HG02678 (cell line): ENCODE measurements around the gene IGF2.
"Not testable (repeated sequence)": the region's sequence is repeated elsewhere in the genome, so short reads cannot be mapped to it uniquely, and the experiment has no call there.

Source experiments
- ATAC-seq: cut with Tn5 transposase; IDR thresholded peaks from one replicate; pipeline ENCODE4 v1.9.1; 2021; ENCODE audit warnings: mild to moderate bottlenecking, moderate library complexity; ENCODE audit not compliant: unreplicated experiment

IGF2 gene

GRCh38 chr11:2124736-2125484, 14.3 kb downstream of the IGF2 start:
- ATAC-seq = not testable (repeated sequence)

- no peak for ATAC-seq
These were observed 15.6 kb downstream of the IGF2 start for GRCh38 chr11:2123628-2123960.

- ATAC-seq = no peak
These were observed 16.1 kb downstream of the IGF2 start for GRCh38 chr11:2122907-2123627.

- ATAC-seq = no peak
These were observed 16.8 kb downstream of the IGF2 start for GRCh38 chr11:2122222-2122906.

GRCh38 chr11:2121227-2122130, 17.7 kb downstream of the IGF2 start:
- ATAC-seq = no peak

DNA sequence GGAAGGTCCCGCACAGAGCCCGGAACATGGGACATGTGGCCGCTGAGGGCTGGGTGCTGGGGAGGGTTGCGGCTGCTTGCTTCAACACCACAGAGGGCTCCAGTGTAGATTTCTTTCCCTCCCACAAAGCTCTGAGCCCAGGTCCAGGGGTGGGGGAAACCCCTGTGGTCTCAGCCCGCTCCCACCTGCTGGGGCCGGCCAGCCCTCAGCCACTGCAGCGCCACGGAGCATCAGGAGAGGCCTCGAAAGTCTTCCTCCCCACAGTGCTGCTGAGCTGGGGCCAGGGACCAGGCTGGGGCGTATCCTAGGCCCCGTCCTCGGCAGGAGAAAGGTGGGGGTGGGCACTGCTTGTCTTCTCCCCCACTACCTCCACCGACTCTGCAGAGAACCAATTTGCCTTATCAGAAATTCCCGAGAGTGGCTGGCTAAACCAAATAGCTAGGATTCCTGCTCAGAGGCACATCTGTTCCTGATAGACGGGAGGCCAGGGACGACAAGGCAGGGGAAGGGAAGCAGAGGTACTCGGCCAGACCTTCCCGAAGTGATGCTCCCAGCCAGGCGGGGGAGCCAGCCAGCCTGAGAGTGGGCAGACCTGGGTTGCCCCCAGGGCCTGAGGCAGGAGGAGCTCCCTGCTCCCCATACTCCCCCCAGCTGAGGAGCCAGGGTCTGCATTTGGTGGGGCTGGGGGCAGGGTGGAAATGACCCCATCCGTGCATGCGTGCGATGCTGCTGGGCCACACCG, 18.7 kb downstream of the IGF2 start:
- ATAC-seq = no peak

DNA sequence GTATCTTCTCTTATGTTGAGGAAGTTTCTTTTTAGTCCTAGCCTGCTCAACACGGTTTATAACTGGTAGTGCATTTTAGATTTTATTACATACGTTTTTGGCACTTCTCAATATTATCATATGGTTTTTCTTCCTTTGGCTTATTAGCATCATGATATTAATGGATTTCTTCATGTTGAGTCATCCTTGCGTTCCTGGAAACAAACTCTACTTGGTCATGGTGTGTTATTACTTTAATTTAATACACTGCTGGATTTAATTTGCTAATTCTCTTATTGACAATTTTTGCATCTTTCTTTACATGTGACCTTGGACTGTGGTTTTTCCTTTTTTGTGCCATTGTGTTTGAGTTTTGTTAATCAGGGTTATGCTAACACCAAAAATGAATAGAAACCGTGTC, 20.5 kb downstream of the IGF2 start:
- no peak for ATAC-seq

DNA sequence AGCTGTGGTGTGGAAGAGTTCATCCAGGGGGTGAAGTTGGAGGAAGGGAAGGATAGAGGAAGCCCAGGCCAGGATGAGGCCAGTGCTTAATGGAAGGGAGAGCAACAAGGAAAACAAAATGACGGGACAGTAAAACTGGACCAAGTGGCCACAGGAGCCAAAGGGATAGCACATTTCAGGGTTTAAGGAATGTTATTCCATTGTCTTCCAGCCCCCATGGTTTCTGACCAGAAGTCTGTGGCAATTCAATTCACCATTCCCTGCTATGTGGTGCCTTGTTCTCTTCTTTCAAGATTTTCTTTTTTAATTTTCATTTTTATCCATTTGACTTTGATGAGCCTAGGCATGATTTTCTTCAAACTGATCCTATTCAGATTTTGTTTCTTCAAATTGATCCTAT, 22.5 kb downstream of the IGF2 start:
- no peak for ATAC-seq

GRCh38 chr11:2115308-2115707, 23.9 kb downstream of the IGF2 start:
- no peak for ATAC-seq

DNA sequence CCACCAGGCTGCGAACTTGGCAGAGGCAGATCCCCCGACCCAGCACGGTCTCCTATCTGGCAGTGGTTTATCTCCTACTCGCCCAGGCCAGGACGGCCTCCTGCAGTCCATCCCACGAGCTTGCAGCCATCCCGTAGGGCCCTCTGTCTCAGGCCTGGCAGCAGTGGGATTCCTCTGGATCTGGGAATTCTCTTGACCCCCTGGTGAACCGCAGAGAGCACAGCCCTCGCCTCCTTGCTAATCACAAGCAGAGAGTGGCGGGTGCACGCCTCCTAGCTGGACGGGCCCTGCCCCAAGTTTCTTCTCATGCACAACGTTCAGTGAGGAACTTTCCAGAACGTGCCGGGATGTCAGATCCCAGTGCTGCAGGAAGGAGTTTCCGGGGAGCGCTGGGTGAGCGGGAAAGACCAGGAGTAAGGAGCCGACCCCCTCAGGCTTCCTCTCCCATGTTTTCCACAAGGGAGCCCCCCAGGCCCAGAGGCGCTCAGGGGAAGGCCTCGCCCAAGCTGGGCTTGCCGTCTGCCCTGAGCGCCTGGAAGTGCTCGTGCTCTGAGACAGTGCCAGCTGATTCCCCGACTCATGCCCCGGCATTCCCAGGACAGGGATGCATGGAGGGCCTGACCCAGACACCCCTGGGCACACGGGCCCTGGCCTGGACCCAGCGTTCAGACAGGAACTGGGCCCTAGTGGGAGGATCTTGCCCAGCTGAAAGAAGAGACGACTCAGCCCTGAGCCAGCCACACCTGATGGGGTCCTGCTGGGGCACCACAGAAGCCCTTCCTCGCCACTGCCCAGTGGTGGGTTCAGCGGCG, 24.6 kb downstream of the IGF2 start:
- ATAC-seq = no peak

- no peak for ATAC-seq
These were observed 25.4 kb downstream of the IGF2 start for GRCh38 chr11:2113776-2114175.

DNA sequence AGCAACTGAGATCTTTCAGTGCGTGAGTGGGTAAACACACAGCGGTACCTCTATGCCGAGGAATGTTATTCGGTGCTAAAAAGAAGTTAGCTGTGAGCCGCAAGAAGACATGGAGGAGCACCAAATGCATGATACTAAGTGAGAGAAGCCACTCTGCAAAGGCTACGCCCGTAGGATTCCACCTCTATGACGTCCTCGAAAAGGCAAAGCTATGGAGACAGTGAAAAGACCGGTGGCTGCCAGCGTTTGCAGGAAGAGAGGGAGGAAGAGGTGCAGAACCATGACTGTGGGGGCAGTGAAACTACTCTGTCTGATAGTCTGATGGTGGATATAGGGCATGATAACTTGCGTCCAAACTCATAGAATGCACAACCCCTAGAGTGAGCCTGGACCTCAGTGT, 28.7 kb downstream of the IGF2 start:
- ATAC-seq = no peak

DNA sequence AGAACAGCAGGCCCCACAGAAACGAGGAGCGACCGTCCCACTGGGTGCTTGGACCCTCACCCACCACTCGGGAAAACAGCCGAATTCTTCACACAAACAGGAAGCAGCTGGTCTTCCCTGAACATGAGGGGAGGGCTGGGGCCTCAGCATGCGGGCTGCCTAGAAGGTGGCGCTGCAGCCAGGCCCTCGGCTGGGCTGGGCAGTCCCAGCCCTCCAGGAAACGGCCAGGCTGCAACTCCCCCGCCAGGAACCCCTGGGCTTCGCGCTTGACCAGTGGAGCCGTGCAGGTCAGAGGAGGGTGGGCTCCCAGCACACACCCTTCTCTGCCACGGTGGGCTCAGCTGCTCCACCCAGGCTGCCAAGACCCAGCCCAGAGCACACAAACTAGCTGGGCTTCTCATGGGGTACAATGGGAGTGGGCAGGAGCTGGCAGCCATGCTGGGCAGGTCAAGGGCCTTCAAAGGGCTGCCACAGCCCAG, 29.6 kb downstream of the IGF2 start:
- ATAC-seq = no peak

DNA sequence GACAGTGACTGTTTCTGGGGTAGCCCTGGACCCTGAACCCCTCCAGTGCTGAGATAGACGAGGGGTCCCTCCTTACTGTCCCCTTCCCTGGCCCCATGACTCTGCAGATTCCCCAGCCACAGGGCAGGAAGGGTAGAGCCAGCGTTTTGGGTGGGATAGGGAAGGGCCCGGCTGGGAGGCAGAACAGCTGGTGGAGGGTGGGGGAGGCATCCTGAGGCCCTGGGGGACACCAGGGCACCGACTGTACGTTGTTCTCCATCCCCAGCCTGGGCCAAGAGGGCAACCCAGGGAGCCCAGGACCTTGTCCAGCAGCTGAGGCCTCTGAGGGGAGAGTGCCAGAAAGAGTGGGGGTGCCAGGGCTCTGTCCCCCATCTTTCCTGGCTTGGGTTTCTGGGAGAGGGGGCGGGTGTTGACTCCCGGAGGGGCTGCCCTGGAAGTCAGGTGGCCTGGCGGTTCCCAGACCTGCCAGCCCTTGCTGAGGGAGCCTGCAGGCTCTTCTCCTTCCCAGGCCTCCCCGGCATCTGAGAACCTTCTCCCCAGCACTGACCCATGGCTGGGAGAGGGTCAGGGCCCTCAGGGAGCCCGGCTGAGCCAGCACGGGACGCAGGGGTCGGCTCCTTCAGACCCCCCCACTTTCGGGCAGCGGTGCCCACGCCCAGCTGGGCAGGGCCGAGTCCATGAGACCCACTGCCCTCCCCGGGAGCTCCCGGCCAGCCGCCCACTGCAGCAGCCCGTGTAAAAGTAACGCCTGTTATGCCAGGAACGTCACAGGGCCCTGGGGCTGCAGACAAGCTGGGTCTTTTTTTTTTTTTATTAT, 30.3 kb downstream of the IGF2 start:
- ATAC-seq = no peak

DNA sequence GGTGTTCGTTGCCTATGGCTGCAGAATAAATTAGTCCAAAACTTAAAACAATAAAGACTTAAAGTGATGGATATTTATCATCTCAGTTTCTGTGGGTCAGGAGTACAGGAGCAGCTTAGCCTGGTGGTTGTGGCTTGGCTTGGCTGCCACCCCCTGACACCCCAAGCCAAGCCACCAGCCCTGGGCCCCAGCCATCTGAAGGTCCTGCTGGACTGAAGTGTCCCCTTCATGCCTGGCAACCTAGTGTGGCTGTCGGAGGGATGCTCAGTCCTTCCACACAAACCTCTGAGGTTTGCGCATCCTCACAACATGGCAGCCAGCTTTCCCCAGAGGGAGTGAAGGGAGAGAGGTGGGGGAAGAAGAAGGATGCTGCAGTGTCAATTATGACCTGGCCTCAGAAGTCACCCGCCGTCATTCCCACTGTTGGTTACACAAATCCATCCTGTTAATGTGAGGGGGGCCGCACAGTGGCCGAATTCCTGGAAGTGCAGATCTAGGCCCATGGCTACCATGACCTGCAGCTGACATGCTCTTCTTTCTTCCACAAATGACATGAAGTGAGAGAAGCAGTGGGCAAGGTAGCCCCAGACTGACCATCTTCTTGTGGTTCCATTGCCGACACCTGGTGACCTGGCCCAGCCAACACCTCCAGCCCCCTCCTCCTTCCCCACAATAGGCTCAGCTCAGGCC, 31.1 kb downstream of the IGF2 start:
- no peak for ATAC-seq

- no peak for ATAC-seq
These were observed 31.7 kb downstream of the IGF2 start for GRCh38 chr11:2107521-2107920.

- ATAC-seq = no peak
These were observed 32.5 kb downstream of the IGF2 start for GRCh38 chr11:2106583-2107209.
